ENCODE data around the gene FBXO47.

The FBXO47 gene

GRCh38 chr17:38907930-38908675 lies 59.1 kb downstream of the FBXO47 start:
- no peak for DNase-seq (ENCODE audit: low read depth)
- no peak overlapping the region for H3K4me3 ChIP-seq (ENCODE audit: low read length)
- no peak for TF ChIP-seq CTCF (conservative IDR thresholded peaks at IDR 0.05; ENCODE audit: low read length)

GRCh38 chr17:38906460-38907228 lies 60.6 kb downstream of the FBXO47 start:
- no peak for DNase-seq (ENCODE audit: low read depth)
- no peak overlapping the region for H3K4me3 ChIP-seq (ENCODE audit: low read length)

GRCh38 chr17:38905375-38905774 lies 61.8 kb downstream of the FBXO47 start:
- TF ChIP-seq CTCF (conservative IDR thresholded peaks at IDR 0.05; ENCODE audit: low read length), result no peak
- DNase-seq (ENCODE audit: low read depth), result no peak
- H3K4me3 ChIP-seq (ENCODE audit: low read length), result no peak overlapping the region

More at GRCh38 chr17:38906460-38907228, 60.6 kb downstream of the FBXO47 start:
- no peak for TF ChIP-seq CTCF (conservative IDR thresholded peaks at IDR 0.05; ENCODE audit: low read length)

GRCh38 chr17:38904892-38905291 lies 62.3 kb downstream of the FBXO47 start:
- H3K4me3 ChIP-seq (ENCODE audit: low read length), result no peak overlapping the region
- TF ChIP-seq CTCF (conservative IDR thresholded peaks at IDR 0.05; ENCODE audit: low read length), result no peak
- no peak for DNase-seq (ENCODE audit: low read depth)

GRCh38 chr17:38903404-38903803 lies 63.8 kb downstream of the FBXO47 start:
- TF ChIP-seq CTCF (conservative IDR thresholded peaks at IDR 0.05; ENCODE audit: low read length), result no peak
- no peak overlapping the region for H3K4me3 ChIP-seq (ENCODE audit: low read length)
- DNase-seq (ENCODE audit: low read depth), result no peak

- H3K4me3 ChIP-seq (ENCODE audit: low read length), result no peak overlapping the region
- DNase-seq (ENCODE audit: low read depth), result peak; percentile 97
- TF ChIP-seq CTCF (conservative IDR thresholded peaks at IDR 0.05; ENCODE audit: low read length), result no peak
These were observed 66.1 kb downstream of the FBXO47 start for GRCh38 chr17:38900978-38901656.
